Nucleus accumbens (tissue), 56 donors: ENCODE measurements around the gene SKIC8.
"Not testable (repeated sequence)": the region's sequence is repeated elsewhere in the genome, so short reads cannot be mapped to it uniquely, and the experiment has no call there.

Experiments used
- DNase-seq, 56 donors: peaks; one replicate each; lab custom pipeline; 2025; lab: John Stamatoyannopoulos, UW

SKIC8 gene

GRCh38 chr15:78263351-78263781, 36.0 kb downstream of the SKIC8 start:
- no peak for DNase-seq

GRCh38 chr15:78261062-78261461, 38.3 kb downstream of the SKIC8 start:
- no peak for DNase-seq

GRCh38 chr15:78260489-78260888, 38.9 kb downstream of the SKIC8 start:
- DNase-seq: peak in 3 of 56 donors; percentile 9 to 38 (median 23)

- DNase-seq: no peak
Observed at GRCh38 chr15:78259232-78259631, 40.2 kb downstream of the SKIC8 start.

- peak in 3 of 56 donors; percentile 16 to 26 (median 25) for DNase-seq
Observed at GRCh38 chr15:78257681-78258080, 41.7 kb downstream of the SKIC8 start.

GRCh38 chr15:78256044-78256437, 43.4 kb downstream of the SKIC8 start:
- DNase-seq: no peak

GRCh38 chr15:78255421-78256043, 43.9 kb downstream of the SKIC8 start:
- DNase-seq: no peak

- DNase-seq: no peak
Observed at GRCh38 chr15:78251136-78251535, 48.3 kb downstream of the SKIC8 start.

GRCh38 chr15:78249131-78249530, 50.3 kb downstream of the SKIC8 start:
- DNase-seq: no peak

GRCh38 chr15:78247911-78248310, 51.5 kb downstream of the SKIC8 start:
- DNase-seq: no peak

GRCh38 chr15:78245976-78246620, 53.3 kb downstream of the SKIC8 start:
- not testable (repeated sequence) for DNase-seq

- not testable (repeated sequence) for DNase-seq
Observed at GRCh38 chr15:78245392-78245791, 54.0 kb downstream of the SKIC8 start.

- DNase-seq: no peak
Observed at GRCh38 chr15:78244893-78245292, 54.5 kb downstream of the SKIC8 start.

GRCh38 chr15:78244101-78244500, 55.3 kb downstream of the SKIC8 start:
- DNase-seq: no peak

GRCh38 chr15:78243491-78243941, 55.9 kb downstream of the SKIC8 start:
- peak in 23 of 56 donors; percentile 7 to 66 (median 31) for DNase-seq

GRCh38 chr15:78243058-78243457, 56.4 kb downstream of the SKIC8 start:
- no peak for DNase-seq

- peak in 8 of 56 donors; percentile 0 to 50 (median 14) for DNase-seq
Observed at GRCh38 chr15:78242128-78242527, 57.3 kb downstream of the SKIC8 start.

GRCh38 chr15:78241017-78241416, 58.4 kb downstream of the SKIC8 start:
- DNase-seq: peak in 52 of 56 donors; percentile 19 to 91 (median 70)

GRCh38 chr15:78239811-78240210, 59.6 kb downstream of the SKIC8 start:
- DNase-seq: no peak

GRCh38 chr15:78237146-78237545, 62.3 kb downstream of the SKIC8 start:
- no peak for DNase-seq

- DNase-seq: no peak
Observed at GRCh38 chr15:78236491-78236890, 62.9 kb downstream of the SKIC8 start.

GRCh38 chr15:78234515-78235040, 64.8 kb downstream of the SKIC8 start, which contains the start of gene ACSBG1:
ACSBG1 (minus strand) TSS chr15:78234565; CDS start chr15:78234501, 64 bp downstream.
- DNase-seq: peak in 17 of 56 donors; percentile 5 to 70 (median 34)
